Osteocyte (in vitro differentiated cells): Measurements from ENCODE around the gene GOLGA8A. TPM values are rescaled to one million over a fixed set of nuclear protein-coding genes. Genes with fewer than 3 reads are reported as not detected.
A peak's percentile ranks its signal among the peaks of the same experiment; 100 is the strongest.

Source experiments
- DNase-seq: peaks from one replicate; pipeline ENCODE4 v3.0.0; 2021; ENCODE audit warnings: mixed read lengths; ENCODE audit not compliant: unreplicated experiment; ENCODE audit errors: extremely low spot score
- H3K27ac Mint-ChIP-seq: one replicate; pipeline ENCODE4 v1.8.0; 2021; ENCODE audit warnings: mild to moderate bottlenecking, mixed read lengths; ENCODE audit not compliant: unreplicated experiment
- H3K27me3 Mint-ChIP-seq: one replicate; pipeline ENCODE4 v1.8.0; 2021; ENCODE audit warnings: mixed read lengths; ENCODE audit not compliant: unreplicated experiment
- H3K36me3 Mint-ChIP-seq: one replicate; pipeline ENCODE4 v1.8.0; 2021; ENCODE audit warnings: mixed read lengths; ENCODE audit not compliant: unreplicated experiment
- H3K4me1 Mint-ChIP-seq: one replicate; pipeline ENCODE4 v1.8.0; 2021; ENCODE audit warnings: mixed read lengths; ENCODE audit not compliant: unreplicated experiment
- H3K4me3 Mint-ChIP-seq: one replicate; pipeline ENCODE4 v1.8.0; 2021; ENCODE audit warnings: mild to moderate bottlenecking, moderate library complexity, mixed read lengths; ENCODE audit not compliant: unreplicated experiment
- H3K9me3 Mint-ChIP-seq: one replicate; pipeline ENCODE4 v1.8.0; 2021; ENCODE audit warnings: mixed read lengths; ENCODE audit not compliant: unreplicated experiment
- CTCF ChIP-seq: fragments of 200-600 bp; sonication (generic); IDR thresholded peaks from 2 replicates; pipeline ENCODE4 v1.5.0; 2021; ENCODE audit warnings: antibody characterized with exemption, mild to moderate bottlenecking, moderate library complexity
- total RNA-seq: library from RNA; stranded (reverse); gene quantifications from 2 replicates; pipeline ENCODE4 v1.2.1, GENCODE V29; 2021

Gene GOLGA8A
- total RNA-seq, 1 donor from 2014 or later = 121 TPM

- Mint-ChIP-seq H3K9me3 (no peaks in the 10 kb centered on the region), H3K27me3 (peaks cover 64% of the 10 kb centered on the region), H3K36me3 (no peaks in the 10 kb centered on the region), H3K27ac (no peak overlapping the region), H3K4me3 (no peak overlapping the region), H3K4me1 (no peaks in the 10 kb centered on the region)
- no peak for TF ChIP-seq CTCF
- no peak for DNase-seq
These were observed 5.3 kb upstream of the GOLGA8A start for GRCh38 chr15:34442891-34443290.

- Mint-ChIP-seq H3K4me1 (peaks cover 14% of the 10 kb centered on the region), H3K9me3 (no peaks in the 10 kb centered on the region), H3K36me3 (no peaks in the 10 kb centered on the region), H3K4me3 (no peak overlapping the region), H3K27ac (no peak overlapping the region), H3K27me3 (peaks cover 40% of the 10 kb centered on the region)
- TF ChIP-seq CTCF = no peak
- no peak for DNase-seq
These were observed 2.3 kb upstream of the GOLGA8A start for GRCh38 chr15:34439878-34440277.

- Mint-ChIP-seq H3K36me3 (peaks cover 13% of the 10 kb centered on the region), H3K27ac (no peak overlapping the region), H3K4me3 (peak overlapping the region; percentile 80), H3K9me3 (no peaks in the 10 kb centered on the region), H3K4me1 (peaks cover 14% of the 10 kb centered on the region), H3K27me3 (peaks cover 14% of the 10 kb centered on the region)
- DNase-seq = no peak
- peak; percentile 38 for TF ChIP-seq CTCF
These were observed 609 bp downstream of the GOLGA8A start for GRCh38 chr15:34436956-34437442.

- TF ChIP-seq CTCF = no peak
- Mint-ChIP-seq H3K27me3 (peaks cover 9% of the 10 kb centered on the region), H3K4me1 (peaks cover 14% of the 10 kb centered on the region), H3K27ac (no peak overlapping the region), H3K9me3 (no peaks in the 10 kb centered on the region), H3K36me3 (peaks cover 13% of the 10 kb centered on the region), H3K4me3 (peak overlapping the region; percentile 80)
- DNase-seq = no peak
These were observed 1.3 kb downstream of the GOLGA8A start for GRCh38 chr15:34436126-34436955.

GRCh38 chr15:34435658-34436057 is 1.9 kb downstream of the GOLGA8A start:
- no peak overlapping the region for H3K27ac Mint-ChIP-seq
- no peaks in the 10 kb centered on the region for H3K9me3 Mint-ChIP-seq
- no peak for DNase-seq
- H3K4me1 Mint-ChIP-seq = peaks cover 14% of the 10 kb centered on the region
- H3K36me3 Mint-ChIP-seq = peaks cover 13% of the 10 kb centered on the region
- H3K4me3 Mint-ChIP-seq = peak overlapping the region; percentile 80
- TF ChIP-seq CTCF = no peak
- H3K27me3 Mint-ChIP-seq = peaks cover 4% of the 10 kb centered on the region
